Retinal pigment epithelial cell (primary cell): ENCODE measurements around the gene HSD17B14.

ENCODE experiments used
- DNase-seq: peaks from one replicate; pipeline ENCODE4 v3.0.0-alpha.2; 2010; ENCODE audit warnings: low read depth
- H3K4me3 ChIP-seq: 2 replicates; pipeline ENCODE4 v1.5.1; 2011; ENCODE audit warnings: mild to moderate bottlenecking, low read length, control low read depth, moderate library complexity
- TF ChIP-seq, protein P1 (sequence below): conservative IDR thresholded peaks from 2 replicates; pipeline ENCODE4 v1.5.1; 2011; ENCODE audit warnings: low read depth, low read length, control low read depth, inconsistent platforms

Gene HSD17B14

DNA sequence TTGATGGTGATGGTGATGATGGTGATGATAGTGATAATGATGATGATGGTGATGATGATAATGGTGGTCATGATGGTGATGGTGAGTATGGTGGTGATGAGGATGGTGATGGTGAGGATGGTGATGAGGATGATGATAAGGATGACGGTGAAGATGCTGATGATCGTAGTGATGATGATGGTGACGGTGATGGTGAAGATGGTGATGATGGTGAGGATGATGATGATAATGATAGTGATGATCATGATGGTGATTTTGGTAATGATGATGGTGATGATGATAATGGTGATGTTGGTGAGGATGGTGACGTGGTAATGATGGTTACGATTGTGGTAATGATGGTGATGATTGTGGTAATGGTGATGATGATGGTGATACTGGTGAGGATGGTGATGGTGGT, 14.7 kb downstream of the HSD17B14 start:
- H3K4me3 ChIP-seq = no peak overlapping the region
- DNase-seq = no peak
- TF ChIP-seq, protein P1, sequence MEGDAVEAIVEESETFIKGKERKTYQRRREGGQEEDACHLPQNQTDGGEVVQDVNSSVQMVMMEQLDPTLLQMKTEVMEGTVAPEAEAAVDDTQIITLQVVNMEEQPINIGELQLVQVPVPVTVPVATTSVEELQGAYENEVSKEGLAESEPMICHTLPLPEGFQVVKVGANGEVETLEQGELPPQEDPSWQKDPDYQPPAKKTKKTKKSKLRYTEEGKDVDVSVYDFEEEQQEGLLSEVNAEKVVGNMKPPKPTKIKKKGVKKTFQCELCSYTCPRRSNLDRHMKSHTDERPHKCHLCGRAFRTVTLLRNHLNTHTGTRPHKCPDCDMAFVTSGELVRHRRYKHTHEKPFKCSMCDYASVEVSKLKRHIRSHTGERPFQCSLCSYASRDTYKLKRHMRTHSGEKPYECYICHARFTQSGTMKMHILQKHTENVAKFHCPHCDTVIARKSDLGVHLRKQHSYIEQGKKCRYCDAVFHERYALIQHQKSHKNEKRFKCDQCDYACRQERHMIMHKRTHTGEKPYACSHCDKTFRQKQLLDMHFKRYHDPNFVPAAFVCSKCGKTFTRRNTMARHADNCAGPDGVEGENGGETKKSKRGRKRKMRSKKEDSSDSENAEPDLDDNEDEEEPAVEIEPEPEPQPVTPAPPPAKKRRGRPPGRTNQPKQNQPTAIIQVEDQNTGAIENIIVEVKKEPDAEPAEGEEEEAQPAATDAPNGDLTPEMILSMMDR = no peak

- TF ChIP-seq, protein P1 = no peak
- H3K4me3 ChIP-seq = no peak overlapping the region
- DNase-seq = no peak
Measured at GRCh38 chr19:48819366-48819816, 16.9 kb downstream of the HSD17B14 start.

DNA sequence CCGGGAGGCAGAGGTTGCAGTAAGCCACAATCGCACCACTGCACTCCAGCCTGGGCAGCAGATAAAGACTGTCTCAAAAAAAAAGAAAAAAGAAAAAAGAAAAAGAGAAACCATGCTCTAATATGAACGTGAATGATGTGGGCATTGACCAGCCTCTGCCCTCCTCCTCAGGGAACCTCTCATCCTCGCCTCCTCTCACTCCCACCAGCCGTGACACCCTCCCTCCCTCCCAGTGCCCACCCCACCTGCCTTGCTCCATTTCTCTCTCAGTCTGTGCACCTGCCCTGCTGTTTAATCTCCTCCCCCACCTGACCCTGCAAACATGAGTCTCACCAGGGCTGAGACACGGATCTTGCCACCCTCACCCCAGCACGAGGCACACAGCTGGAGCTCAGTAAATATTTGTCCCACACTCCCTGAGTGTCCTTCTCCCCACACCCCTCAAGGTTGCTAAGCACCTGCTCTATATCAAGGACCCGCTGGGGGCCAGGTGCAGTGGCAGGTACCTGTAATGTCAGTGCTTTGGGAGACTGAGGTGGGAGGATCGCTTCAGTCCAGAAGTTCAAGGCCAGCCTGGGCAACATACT, 18.0 kb downstream of the HSD17B14 start:
- TF ChIP-seq, protein P1 = no peak
- no peak overlapping the region for H3K4me3 ChIP-seq
- DNase-seq = no peak

GRCh38 chr19:48817585-48818124, 18.6 kb downstream of the HSD17B14 start:
- TF ChIP-seq, protein P1 = no peak
- no peak overlapping the region for H3K4me3 ChIP-seq
- DNase-seq = no peak

DNA sequence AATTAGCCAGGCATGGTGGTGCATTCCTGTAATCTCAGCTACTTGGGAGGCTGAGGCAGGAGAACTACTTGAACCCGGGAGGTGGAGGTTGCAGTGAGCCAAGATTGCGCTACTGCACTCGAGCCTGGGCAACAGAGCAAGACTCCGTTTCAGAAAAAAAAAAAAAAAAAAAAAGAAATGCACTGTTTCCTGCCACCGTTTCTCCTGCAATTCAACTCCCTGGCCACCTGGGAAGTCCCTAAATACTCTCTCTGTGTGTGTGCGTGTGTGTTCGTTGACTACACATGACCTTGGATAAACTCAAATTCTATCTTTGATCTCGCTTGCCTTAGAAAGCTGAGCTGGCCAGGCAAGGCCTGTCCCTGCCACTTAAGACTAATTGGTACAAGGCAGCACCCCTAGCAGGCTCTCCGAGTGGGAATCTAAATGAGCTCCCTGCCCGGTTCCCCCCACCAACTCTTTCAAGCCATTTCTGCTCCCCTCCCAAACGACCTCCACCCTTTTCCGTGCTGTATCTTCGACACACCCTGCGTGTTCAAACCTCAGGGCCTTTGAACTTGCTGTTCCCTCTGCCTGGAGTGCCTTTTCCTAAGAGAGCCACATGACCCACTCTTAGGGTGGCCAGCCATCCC, 20.3 kb downstream of the HSD17B14 start:
- TF ChIP-seq, protein P1 = no peak
- H3K4me3 ChIP-seq = no peak overlapping the region
- no peak for DNase-seq

DNA sequence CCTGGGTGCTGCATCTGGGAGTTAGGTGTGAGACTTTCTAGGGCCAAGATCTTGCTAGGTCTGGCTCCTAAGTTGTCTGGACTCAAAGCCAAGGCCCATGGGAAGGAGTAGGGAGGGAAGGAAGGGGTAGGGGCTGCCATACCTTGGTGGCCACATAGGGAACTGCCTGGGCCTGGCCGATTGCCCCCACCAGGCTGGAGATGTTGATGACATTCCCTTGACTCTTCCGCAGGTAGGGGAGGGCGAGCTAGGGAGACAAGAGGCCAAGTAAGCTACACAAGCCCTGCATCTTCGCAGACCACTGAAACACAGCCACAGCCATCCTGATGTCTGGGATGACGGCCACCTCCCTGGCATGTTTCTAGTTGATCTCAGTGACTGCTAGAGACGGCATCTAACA, 21.4 kb downstream of the HSD17B14 start:
- DNase-seq = no peak
- no peak overlapping the region for H3K4me3 ChIP-seq
- TF ChIP-seq, protein P1 = no peak
